ENCODE data around the gene LMNA. TPM values are rescaled to one million over a fixed set of nuclear protein-coding genes. Genes with fewer than 3 reads are reported as not detected.

The LMNA gene
- total and polyA plus RNA-seq, 10 of the 15 experiments (the other 5 are each of a cell fraction or from before 2014, with no cell fraction given) = 0.42 to 334 (median 81.1) TPM

GRCh38 chr1:156148216-156148615, 33.7 kb downstream of the LMNA start (continued):
- no peak for TF ChIP-seq CTCF (IDR thresholded peaks at IDR 0.05 in 2 of 3, conservative IDR thresholded peaks at IDR 0.05 in 1 of 3; ENCODE audit: control insufficient read depth in 2 of 3, extremely low read depth in 1 of 3, insufficient read depth in 1 of 3, low read depth in 3 of 3, low read length in 3 of 3)
- no peak for TF ChIP-seq RCOR1 (conservative IDR thresholded peaks at IDR 0.05; ENCODE audit: low read depth, low read length)
- TF ChIP-seq, protein P1, sequence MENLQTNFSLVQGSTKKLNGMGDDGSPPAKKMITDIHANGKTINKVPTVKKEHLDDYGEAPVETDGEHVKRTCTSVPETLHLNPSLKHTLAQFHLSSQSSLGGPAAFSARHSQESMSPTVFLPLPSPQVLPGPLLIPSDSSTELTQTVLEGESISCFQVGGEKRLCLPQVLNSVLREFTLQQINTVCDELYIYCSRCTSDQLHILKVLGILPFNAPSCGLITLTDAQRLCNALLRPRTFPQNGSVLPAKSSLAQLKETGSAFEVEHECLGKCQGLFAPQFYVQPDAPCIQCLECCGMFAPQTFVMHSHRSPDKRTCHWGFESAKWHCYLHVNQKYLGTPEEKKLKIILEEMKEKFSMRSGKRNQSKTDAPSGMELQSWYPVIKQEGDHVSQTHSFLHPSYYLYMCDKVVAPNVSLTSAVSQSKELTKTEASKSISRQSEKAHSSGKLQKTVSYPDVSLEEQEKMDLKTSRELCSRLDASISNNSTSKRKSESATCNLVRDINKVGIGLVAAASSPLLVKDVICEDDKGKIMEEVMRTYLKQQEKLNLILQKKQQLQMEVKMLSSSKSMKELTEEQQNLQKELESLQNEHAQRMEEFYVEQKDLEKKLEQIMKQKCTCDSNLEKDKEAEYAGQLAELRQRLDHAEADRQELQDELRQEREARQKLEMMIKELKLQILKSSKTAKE (IDR thresholded peaks at IDR 0.05; ENCODE audit: low read depth, poor library complexity, severe bottlenecking) = no peak
- TF ChIP-seq LARP7 (IDR thresholded peaks at IDR 0.05) = no peak
- TF ChIP-seq, protein P2, sequence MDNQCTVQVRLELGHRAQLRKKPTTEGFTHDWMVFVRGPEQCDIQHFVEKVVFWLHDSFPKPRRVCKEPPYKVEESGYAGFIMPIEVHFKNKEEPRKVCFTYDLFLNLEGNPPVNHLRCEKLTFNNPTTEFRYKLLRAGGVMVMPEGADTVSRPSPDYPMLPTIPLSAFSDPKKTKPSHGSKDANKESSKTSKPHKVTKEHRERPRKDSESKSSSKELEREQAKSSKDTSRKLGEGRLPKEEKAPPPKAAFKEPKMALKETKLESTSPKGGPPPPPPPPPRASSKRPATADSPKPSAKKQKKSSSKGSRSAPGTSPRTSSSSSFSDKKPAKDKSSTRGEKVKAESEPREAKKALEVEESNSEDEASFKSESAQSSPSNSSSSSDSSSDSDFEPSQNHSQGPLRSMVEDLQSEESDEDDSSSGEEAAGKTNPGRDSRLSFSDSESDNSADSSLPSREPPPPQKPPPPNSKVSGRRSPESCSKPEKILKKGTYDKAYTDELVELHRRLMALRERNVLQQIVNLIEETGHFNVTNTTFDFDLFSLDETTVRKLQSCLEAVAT (IDR thresholded peaks at IDR 0.05) = no peak
- no peak for TF ChIP-seq POLR2AphosphoS5 (IDR thresholded peaks at IDR 0.05; ENCODE audit: low read length)
- no peak for TF ChIP-seq HDGF (IDR thresholded peaks at IDR 0.05)
- TF ChIP-seq KLF5 (IDR thresholded peaks at IDR 0.05; ENCODE audit: partially characterized antibody) = no peak
- TF ChIP-seq, protein P3, sequence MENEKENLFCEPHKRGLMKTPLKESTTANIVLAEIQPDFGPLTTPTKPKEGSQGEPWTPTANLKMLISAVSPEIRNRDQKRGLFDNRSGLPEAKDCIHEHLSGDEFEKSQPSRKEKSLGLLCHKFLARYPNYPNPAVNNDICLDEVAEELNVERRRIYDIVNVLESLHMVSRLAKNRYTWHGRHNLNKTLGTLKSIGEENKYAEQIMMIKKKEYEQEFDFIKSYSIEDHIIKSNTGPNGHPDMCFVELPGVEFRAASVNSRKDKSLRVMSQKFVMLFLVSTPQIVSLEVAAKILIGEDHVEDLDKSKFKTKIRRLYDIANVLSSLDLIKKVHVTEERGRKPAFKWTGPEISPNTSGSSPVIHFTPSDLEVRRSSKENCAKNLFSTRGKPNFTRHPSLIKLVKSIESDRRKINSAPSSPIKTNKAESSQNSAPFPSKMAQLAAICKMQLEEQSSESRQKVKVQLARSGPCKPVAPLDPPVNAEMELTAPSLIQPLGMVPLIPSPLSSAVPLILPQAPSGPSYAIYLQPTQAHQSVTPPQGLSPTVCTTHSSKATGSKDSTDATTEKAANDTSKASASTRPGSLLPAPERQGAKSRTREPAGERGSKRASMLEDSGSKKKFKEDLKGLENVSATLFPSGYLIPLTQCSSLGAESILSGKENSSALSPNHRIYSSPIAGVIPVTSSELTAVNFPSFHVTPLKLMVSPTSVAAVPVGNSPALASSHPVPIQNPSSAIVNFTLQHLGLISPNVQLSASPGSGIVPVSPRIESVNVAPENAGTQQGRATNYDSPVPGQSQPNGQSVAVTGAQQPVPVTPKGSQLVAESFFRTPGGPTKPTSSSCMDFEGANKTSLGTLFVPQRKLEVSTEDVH (IDR thresholded peaks at IDR 0.05; ENCODE audit: low read depth, partially characterized antibody) = no peak
- no peak for TF ChIP-seq ZNF217 (IDR thresholded peaks at IDR 0.05)
- TF ChIP-seq ATF7 (IDR thresholded peaks at IDR 0.05; ENCODE audit: low read depth) = no peak
- no peak for TF ChIP-seq ZZZ3 (IDR thresholded peaks at IDR 0.05; ENCODE audit: control insufficient read depth, insufficient read length, low read depth)
- TF ChIP-seq FOS (IDR thresholded peaks at IDR 0.05; ENCODE audit: borderline replicate concordance, extremely low read depth, insufficient read length) = no peak
- TF ChIP-seq TCF7 (IDR thresholded peaks at IDR 0.05; ENCODE audit: borderline replicate concordance) = no peak

All from GM12878 (cell line).